Neural cell (in vitro differentiated cells): Measurements from ENCODE around the gene WIPF3. TPM values are rescaled to one million over a fixed set of nuclear protein-coding genes. Genes with fewer than 3 reads are reported as not detected.
"Not testable (repeated sequence)": the region's sequence is repeated elsewhere in the genome, so short reads cannot be mapped to it uniquely, and the experiment has no call there.

Experiments
- H2AFZ ChIP-seq: fragments of 200-600, 300-800 bp; sonication (generic), shearing (Covaris generic); 2 replicates; pipeline ENCODE4 v1.6.0; 2014; ENCODE audit warnings: low read depth, mild to moderate bottlenecking, antibody characterized with exemption, low read length, moderate library complexity
- H3F3A ChIP-seq: fragments of 200-600 bp; shearing (Covaris generic); 2 replicates; pipeline ENCODE4 v1.6.1; 2016; ENCODE audit warnings: mild to moderate bottlenecking, moderate library complexity, mixed read lengths, antibody characterized with exemption, low read length; ENCODE audit not compliant: insufficient read depth, poor library complexity, severe bottlenecking
- H3K27ac ChIP-seq: fragments of 200-600, 300-800 bp; sonication (generic), shearing (Covaris generic); 2 replicates; pipeline ENCODE4 v1.5.1; 2014; ENCODE audit warnings: mild to moderate bottlenecking, low read length, moderate library complexity
- H3K27me3 ChIP-seq: fragments of 300-800, 200-600 bp; sonication (generic), shearing (Covaris generic); 2 replicates; pipeline ENCODE4 v1.6.0; 2014; ENCODE audit warnings: mild to moderate bottlenecking, low read depth, low read length, moderate library complexity; ENCODE audit not compliant: insufficient read depth
- H3K36me3 ChIP-seq: fragments of 300-800, 200-600 bp; sonication (generic), shearing (Covaris generic); 2 replicates; pipeline ENCODE4 v1.5.1; 2014; ENCODE audit warnings: mild to moderate bottlenecking, antibody characterized with exemption, low read length, moderate library complexity; ENCODE audit not compliant: insufficient read depth
- H3K4me2 ChIP-seq: fragments of 300-800, 200-600 bp; sonication (generic), shearing (Covaris generic); 2 replicates; pipeline ENCODE4 v1.6.0; 2014; ENCODE audit warnings: mild to moderate bottlenecking, low read length
- H3K4me3 ChIP-seq: fragments of 300-800, 200-600 bp; sonication (generic), shearing (Covaris generic); 2 replicates; pipeline ENCODE4 v1.5.1; 2014; ENCODE audit warnings: mild to moderate bottlenecking, low read length, moderate library complexity
- H3K79me2 ChIP-seq: fragments of 200-600 bp; shearing (Covaris generic); replicated peaks from 2 replicates; pipeline ENCODE4 v1.6.0; 2014; ENCODE audit warnings: mild to moderate bottlenecking, low read length, moderate library complexity; ENCODE audit not compliant: insufficient read depth
- H3K9ac ChIP-seq: fragments of 300-800, 200-600 bp; sonication (generic), shearing (Covaris generic); 2 replicates; pipeline ENCODE4 v1.6.1; 2016; ENCODE audit warnings: mild to moderate bottlenecking, low read length, mixed read lengths
- H3K9me2 ChIP-seq: fragments of 200-600 bp; shearing (Covaris generic); 2 replicates; pipeline ENCODE4 v1.6.1; 2016; ENCODE audit warnings: mild to moderate bottlenecking, low read length, mixed read lengths; ENCODE audit not compliant: insufficient read depth
- H3K9me3 ChIP-seq: fragments of 200-600, 300-800 bp; sonication (generic), shearing (Covaris generic); 2 replicates; pipeline ENCODE4 v1.6.1; 2016; ENCODE audit warnings: mild to moderate bottlenecking, mixed run types, low read length, moderate library complexity, mixed read lengths
- H4K20me1 ChIP-seq: fragments of 200-600 bp; shearing (Covaris generic); 2 replicates; pipeline ENCODE4 v1.6.1; 2016; ENCODE audit warnings: mild to moderate bottlenecking, mixed run types; ENCODE audit not compliant: insufficient read depth
- EP300 ChIP-seq: fragments of 450-650 bp; conservative IDR thresholded peaks from 2 replicates; pipeline ENCODE4 v1.6.1; 2014; ENCODE audit warnings: antibody characterized with exemption, mild to moderate bottlenecking, moderate library complexity; ENCODE audit not compliant: poor library complexity, severe bottlenecking
- EZH2 ChIP-seq: fragments of 200-600, 300-800 bp; shearing (Covaris generic), sonication (generic); IDR thresholded peaks from 2 replicates; pipeline ENCODE4 v1.6.1; 2014; ENCODE audit warnings: antibody characterized with exemption, low read length, borderline replicate concordance, mild to moderate bottlenecking; ENCODE audit not compliant: insufficient read depth, poor library complexity, severe bottlenecking
- MXI1 ChIP-seq: fragments of 450-650 bp; conservative IDR thresholded peaks from 2 replicates; pipeline ENCODE4 v1.6.1; 2014; ENCODE audit warnings: antibody characterized with exemption, mild to moderate bottlenecking; ENCODE audit not compliant: poor library complexity, severe bottlenecking
- POLR2AphosphoS5 ChIP-seq: IDR thresholded peaks from 2 replicates; pipeline ENCODE4 v1.6.1; 2012
- RAD21 ChIP-seq: fragments of 450-650 bp; conservative IDR thresholded peaks from 2 replicates; pipeline ENCODE4 v1.6.1; 2014; ENCODE audit warnings: antibody characterized with exemption, mild to moderate bottlenecking, moderate library complexity
- SMC3 ChIP-seq: fragments of 450-650 bp; conservative IDR thresholded peaks from 2 replicates; pipeline ENCODE4 v1.6.1; 2014; ENCODE audit warnings: antibody characterized with exemption, mild to moderate bottlenecking, moderate library complexity; ENCODE audit not compliant: poor library complexity
- TAF1 ChIP-seq: IDR thresholded peaks from 2 replicates; pipeline ENCODE4 v1.6.1; 2012; ENCODE audit warnings: low read depth
- polyA plus RNA-seq: library from polyadenylated mRNA; depleted of rRNA; stranded (reverse); fragments of >200 nt; gene quantifications from 2 replicates; pipeline ENCODE4 v1.2.3, GENCODE V29; 2014
- TF ChIP-seq, protein P1 (sequence below): fragments of 450-650 bp; IDR thresholded peaks from 2 replicates; pipeline ENCODE4 v1.5.1; 2014; ENCODE audit warnings: antibody characterized with exemption, mild to moderate bottlenecking, moderate library complexity; ENCODE audit not compliant: poor library complexity, severe bottlenecking
- TF ChIP-seq, protein P2 (sequence below): IDR thresholded peaks from 2 replicates; pipeline ENCODE4 v1.6.1; 2012; ENCODE audit warnings: borderline replicate concordance

WIPF3 gene
- polyA plus RNA-seq, 1 donor from 2014 or later = 3.8 TPM

GRCh38 chr7:29956487-29956836, 150.2 kb downstream of the WIPF3 start:
- Histone ChIP-seq H2AFZ (no peak overlapping the region), H3K4me2 (no peak overlapping the region), H4K20me1 (no peaks in the 10 kb centered on the region), H3F3A (no peaks in the 10 kb centered on the region), H3K27me3 (no peaks in the 10 kb centered on the region), H3K9ac (no peak overlapping the region), H3K9me3 (no peaks in the 10 kb centered on the region), H3K4me3 (no peak overlapping the region), H3K27ac (no peak overlapping the region), H3K36me3 (peaks cover 15% of the 10 kb centered on the region), H3K79me2 (peaks cover 8% of the 10 kb centered on the region), H3K9me2 (no peaks in the 10 kb centered on the region)
- TF ChIP-seq SMC3 (no peak), POLR2AphosphoS5 (no peak), TAF1 (no peak), MXI1 (no peak), RAD21 (no peak)

DNA sequence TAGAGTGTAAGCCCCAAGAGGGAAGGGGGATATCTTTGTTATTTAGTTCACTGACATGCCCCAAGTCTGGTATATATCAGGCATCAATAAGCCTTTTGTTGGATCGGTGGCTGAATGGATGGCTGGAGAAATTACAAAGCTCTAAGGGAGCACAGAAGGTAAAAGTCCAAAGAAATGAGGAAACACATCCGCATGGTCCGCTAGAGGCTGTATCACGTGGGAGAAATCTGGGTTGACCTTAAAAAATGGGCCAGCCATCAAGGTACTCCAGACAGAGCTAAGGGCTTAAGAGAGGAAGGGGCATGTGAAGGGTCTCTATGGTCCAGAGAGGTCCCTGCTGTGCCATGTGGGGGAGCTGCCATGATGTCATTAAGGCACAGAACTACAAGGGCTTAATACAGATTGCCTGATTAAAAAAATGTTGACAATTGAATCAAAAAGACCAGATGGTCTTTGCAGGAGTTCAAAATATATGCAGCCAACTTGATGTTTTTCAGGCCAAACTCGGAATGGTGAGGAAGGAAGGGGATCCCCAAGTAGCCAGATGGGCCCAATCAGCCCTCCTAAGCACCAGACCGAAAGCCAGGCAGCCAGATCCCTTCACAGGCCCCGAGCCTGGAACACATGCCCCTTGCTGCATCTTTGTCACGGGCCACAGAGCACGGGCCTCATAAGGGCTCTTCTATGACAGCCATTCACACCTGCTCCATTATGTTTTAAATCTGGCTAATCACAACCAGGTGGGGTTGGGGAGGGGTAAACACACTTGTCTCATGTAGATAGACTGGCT, 151.4 kb downstream of the WIPF3 start:
- Histone ChIP-seq H3K9me3 (no peaks in the 10 kb centered on the region), H4K20me1 (no peaks in the 10 kb centered on the region), H3K9me2 (no peaks in the 10 kb centered on the region), H3K4me3 (no peak overlapping the region), H2AFZ (no peak overlapping the region), H3K27me3 (no peaks in the 10 kb centered on the region), H3K4me2 (no peak overlapping the region), H3K79me2 (peaks cover 8% of the 10 kb centered on the region), H3K27ac (no peak overlapping the region), H3K36me3 (peaks cover 8% of the 10 kb centered on the region), H3K9ac (no peak overlapping the region), H3F3A (no peaks in the 10 kb centered on the region)
- no peak for TF ChIP-seq MXI1

DNA sequence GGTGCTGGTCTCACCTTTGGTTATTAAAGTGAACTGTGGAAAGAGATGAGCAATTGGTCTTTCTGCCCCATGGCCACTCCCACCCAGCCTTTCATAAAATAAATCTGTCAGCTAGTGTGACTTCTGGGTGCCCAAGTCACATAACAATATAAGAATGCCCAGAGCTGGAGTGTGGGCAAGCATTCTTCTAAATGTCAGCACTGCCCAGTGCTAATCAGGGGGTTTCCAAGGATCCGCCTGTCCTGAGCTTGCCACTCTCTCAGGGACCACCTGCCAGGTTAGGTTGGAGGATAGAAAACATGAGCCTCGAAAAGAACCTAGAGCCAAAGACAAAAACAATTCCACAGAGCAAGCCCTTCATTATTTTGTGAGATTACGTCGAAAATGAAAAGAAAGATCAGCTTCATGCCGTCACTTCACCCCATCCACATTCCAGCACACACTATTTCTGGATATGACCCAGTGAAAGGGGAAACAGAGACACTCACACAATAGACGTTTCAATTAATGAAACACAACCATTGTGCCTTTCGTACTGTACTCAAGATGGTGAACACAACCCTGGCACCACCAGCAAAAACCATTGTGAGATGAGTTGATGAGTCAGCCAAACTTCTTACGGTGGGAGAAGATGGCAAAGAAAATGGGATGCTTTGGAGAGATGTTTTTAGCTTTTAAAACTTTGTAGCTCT, 152.5 kb downstream of the WIPF3 start:
- no peak overlapping the region for H3K4me2 ChIP-seq
- H3K79me2 ChIP-seq = peaks cover 8% of the 10 kb centered on the region
- H3K4me3 ChIP-seq = no peak overlapping the region
- H3K9me2 ChIP-seq = no peaks in the 10 kb centered on the region
- H3F3A ChIP-seq = no peaks in the 10 kb centered on the region
- H3K36me3 ChIP-seq = peaks cover 4% of the 10 kb centered on the region
- no peaks in the 10 kb centered on the region for H3K9me3 ChIP-seq
- H2AFZ ChIP-seq = no peak overlapping the region
- no peaks in the 10 kb centered on the region for H3K27me3 ChIP-seq
- TF ChIP-seq, protein P1, sequence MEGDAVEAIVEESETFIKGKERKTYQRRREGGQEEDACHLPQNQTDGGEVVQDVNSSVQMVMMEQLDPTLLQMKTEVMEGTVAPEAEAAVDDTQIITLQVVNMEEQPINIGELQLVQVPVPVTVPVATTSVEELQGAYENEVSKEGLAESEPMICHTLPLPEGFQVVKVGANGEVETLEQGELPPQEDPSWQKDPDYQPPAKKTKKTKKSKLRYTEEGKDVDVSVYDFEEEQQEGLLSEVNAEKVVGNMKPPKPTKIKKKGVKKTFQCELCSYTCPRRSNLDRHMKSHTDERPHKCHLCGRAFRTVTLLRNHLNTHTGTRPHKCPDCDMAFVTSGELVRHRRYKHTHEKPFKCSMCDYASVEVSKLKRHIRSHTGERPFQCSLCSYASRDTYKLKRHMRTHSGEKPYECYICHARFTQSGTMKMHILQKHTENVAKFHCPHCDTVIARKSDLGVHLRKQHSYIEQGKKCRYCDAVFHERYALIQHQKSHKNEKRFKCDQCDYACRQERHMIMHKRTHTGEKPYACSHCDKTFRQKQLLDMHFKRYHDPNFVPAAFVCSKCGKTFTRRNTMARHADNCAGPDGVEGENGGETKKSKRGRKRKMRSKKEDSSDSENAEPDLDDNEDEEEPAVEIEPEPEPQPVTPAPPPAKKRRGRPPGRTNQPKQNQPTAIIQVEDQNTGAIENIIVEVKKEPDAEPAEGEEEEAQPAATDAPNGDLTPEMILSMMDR = no peak
- no peak for TF ChIP-seq EP300
- no peak for TF ChIP-seq TAF1
- no peak for TF ChIP-seq POLR2AphosphoS5
- TF ChIP-seq RAD21 = no peak
- no peak for TF ChIP-seq MXI1
- TF ChIP-seq EZH2 = no peak
- TF ChIP-seq, protein P2, sequence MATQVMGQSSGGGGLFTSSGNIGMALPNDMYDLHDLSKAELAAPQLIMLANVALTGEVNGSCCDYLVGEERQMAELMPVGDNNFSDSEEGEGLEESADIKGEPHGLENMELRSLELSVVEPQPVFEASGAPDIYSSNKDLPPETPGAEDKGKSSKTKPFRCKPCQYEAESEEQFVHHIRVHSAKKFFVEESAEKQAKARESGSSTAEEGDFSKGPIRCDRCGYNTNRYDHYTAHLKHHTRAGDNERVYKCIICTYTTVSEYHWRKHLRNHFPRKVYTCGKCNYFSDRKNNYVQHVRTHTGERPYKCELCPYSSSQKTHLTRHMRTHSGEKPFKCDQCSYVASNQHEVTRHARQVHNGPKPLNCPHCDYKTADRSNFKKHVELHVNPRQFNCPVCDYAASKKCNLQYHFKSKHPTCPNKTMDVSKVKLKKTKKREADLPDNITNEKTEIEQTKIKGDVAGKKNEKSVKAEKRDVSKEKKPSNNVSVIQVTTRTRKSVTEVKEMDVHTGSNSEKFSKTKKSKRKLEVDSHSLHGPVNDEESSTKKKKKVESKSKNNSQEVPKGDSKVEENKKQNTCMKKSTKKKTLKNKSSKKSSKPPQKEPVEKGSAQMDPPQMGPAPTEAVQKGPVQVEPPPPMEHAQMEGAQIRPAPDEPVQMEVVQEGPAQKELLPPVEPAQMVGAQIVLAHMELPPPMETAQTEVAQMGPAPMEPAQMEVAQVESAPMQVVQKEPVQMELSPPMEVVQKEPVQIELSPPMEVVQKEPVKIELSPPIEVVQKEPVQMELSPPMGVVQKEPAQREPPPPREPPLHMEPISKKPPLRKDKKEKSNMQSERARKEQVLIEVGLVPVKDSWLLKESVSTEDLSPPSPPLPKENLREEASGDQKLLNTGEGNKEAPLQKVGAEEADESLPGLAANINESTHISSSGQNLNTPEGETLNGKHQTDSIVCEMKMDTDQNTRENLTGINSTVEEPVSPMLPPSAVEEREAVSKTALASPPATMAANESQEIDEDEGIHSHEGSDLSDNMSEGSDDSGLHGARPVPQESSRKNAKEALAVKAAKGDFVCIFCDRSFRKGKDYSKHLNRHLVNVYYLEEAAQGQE = no peak
- TF ChIP-seq SMC3 = no peak
- H3K27ac ChIP-seq = no peak overlapping the region
- no peak overlapping the region for H3K9ac ChIP-seq
- H4K20me1 ChIP-seq = no peaks in the 10 kb centered on the region

- not testable (repeated sequence) for H3K27ac ChIP-seq, H3K4me2 ChIP-seq, H4K20me1 ChIP-seq, H3F3A ChIP-seq, H3K27me3 ChIP-seq, H3K79me2 ChIP-seq, H3K9me2 ChIP-seq, H3K4me3 ChIP-seq, H3K9ac ChIP-seq, H3K9me3 ChIP-seq, H2AFZ ChIP-seq
- peaks cover 12% of the 10 kb centered on the region for H3K36me3 ChIP-seq
Measured at GRCh38 chr7:29961611-29962010, 155.3 kb downstream of the WIPF3 start.
